ENCODE measurements around the gene GOLPH3.

DNA sequence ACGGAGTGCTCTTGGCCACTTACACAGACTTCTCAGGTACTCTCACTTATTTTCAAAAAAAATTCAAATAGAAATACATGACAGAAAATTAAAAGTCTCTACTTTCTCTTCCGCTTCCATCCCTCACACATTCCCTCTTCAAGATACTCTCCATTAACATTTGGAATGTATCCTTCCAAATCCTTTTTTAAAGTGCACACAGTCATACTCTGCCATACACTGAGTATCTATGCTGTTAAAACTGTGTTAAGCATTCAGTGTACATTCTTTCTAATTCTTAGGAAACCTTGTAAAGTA lies 15.5 kb downstream of the GOLPH3 start:
- TF ChIP-seq, protein P1, sequence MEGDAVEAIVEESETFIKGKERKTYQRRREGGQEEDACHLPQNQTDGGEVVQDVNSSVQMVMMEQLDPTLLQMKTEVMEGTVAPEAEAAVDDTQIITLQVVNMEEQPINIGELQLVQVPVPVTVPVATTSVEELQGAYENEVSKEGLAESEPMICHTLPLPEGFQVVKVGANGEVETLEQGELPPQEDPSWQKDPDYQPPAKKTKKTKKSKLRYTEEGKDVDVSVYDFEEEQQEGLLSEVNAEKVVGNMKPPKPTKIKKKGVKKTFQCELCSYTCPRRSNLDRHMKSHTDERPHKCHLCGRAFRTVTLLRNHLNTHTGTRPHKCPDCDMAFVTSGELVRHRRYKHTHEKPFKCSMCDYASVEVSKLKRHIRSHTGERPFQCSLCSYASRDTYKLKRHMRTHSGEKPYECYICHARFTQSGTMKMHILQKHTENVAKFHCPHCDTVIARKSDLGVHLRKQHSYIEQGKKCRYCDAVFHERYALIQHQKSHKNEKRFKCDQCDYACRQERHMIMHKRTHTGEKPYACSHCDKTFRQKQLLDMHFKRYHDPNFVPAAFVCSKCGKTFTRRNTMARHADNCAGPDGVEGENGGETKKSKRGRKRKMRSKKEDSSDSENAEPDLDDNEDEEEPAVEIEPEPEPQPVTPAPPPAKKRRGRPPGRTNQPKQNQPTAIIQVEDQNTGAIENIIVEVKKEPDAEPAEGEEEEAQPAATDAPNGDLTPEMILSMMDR (conservative IDR thresholded peaks at IDR 0.05; ENCODE audit: low read depth, low read length), result no peak
- TF ChIP-seq EZH2 (IDR thresholded peaks at IDR 0.05; ENCODE audit: low read length, unreplicated experiment), result no peak

Data from PC-3 (cell line).